ENCODE results near the gene HDAC8.

Gene HDAC8

DNA sequence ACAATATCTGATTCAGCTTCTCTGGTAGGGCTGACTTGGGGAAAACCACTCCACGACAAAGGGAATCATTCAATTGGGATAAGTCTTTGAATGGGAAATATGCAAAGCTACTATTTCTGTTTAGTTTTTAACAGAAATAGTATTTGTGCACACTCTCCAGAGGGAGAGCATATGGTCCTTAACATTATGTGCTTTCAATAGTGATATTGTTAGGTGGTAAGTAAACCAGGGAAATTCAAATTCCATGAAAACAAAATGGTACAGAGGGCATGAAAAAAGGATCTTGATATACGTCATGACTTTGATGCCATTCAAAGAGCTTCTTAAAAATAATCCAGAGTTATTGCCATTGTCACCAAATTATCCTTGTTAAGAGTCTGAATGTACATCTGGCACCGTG lies 219.9 kb downstream of the HDAC8 start:
- no peak for TF ChIP-seq ZFX (IDR thresholded peaks at IDR 0.05; ENCODE audit: borderline replicate concordance)
- no peak for TF ChIP-seq CTCF (IDR thresholded peaks at IDR 0.05)
- H3K27ac ChIP-seq: no peak overlapping the region

DNA sequence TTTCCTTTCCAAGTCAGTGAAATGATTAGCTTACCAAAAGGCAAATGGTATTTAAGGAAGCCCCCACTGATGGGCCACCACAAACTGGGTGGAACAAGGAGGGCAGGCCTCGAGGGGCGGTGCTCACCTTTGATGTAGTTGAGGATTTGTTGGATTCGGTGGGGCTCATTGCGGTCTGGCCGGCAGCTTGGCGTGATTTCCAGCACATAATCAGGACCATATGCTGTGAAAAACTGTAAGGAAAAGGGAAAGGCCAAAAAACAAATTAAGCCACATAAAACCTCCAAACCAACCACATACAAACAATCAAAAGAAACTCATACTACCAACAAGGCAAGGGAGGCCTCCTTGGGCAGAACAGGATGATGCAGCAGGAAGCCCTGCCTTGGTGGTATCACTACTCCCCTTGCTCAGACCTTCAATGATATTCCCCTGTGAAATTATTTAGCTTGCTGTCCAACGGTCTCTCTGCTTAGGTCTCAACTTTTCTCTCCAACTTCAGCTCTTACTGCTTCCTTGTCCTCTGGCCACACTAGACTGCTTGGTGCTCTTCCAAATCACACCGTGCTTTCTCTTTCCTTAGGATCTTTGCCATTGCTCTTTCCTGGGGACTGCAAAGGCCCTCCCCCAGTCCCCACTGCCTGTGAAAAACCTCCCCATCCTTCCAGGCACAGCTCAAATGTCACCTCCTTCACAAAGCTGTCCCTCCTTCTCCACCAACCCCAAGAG lies 220.9 kb downstream of the HDAC8 start:
- H3K27ac ChIP-seq: no peak overlapping the region
- TF ChIP-seq CTCF (IDR thresholded peaks at IDR 0.05): no peak
- no peak for TF ChIP-seq ZFX (IDR thresholded peaks at IDR 0.05; ENCODE audit: borderline replicate concordance)

GRCh38 chrX:72349190-72349589 lies 223.5 kb downstream of the HDAC8 start:
- TF ChIP-seq ZFX (IDR thresholded peaks at IDR 0.05; ENCODE audit: borderline replicate concordance) (no peak), CTCF (IDR thresholded peaks at IDR 0.05) (no peak)
- no peak overlapping the region for H3K27ac ChIP-seq

DNA sequence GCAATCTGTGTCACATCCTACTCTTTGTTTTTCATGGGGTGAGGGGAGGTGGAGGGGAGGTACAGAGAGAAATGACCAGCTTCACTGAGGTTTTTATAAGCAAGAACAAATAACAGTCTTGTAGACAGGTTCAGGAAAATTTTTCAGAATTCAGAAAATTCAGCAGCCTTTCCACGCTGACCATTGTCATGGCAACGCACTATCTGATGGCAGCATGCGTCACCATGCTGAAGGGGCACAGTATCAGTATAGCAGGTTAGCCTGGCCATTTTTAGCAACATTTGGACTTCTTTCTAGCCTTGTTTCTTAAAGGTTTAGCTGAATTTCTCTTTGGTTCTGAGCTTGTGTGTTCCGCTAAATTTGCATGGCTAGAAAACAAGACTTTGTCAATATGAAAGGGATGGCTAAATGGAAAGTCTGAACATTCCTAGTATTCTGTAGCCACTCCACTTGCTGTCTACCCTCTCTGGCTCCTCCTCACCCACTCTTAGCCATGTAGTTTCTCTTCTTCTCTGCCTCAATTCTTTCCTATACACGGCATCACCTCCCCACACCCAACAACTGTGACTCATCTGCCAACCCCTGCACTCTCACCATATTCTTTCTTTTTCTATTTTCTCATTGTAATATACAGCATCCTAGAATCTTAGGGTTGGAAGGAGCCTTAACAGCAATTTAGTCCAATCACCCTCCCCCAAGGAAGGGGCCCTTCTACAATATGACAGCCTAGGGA lies 224.2 kb downstream of the HDAC8 start:
- H3K27ac ChIP-seq: no peak overlapping the region
- TF ChIP-seq CTCF (IDR thresholded peaks at IDR 0.05) (no peak), ZFX (IDR thresholded peaks at IDR 0.05; ENCODE audit: borderline replicate concordance) (no peak)

DNA sequence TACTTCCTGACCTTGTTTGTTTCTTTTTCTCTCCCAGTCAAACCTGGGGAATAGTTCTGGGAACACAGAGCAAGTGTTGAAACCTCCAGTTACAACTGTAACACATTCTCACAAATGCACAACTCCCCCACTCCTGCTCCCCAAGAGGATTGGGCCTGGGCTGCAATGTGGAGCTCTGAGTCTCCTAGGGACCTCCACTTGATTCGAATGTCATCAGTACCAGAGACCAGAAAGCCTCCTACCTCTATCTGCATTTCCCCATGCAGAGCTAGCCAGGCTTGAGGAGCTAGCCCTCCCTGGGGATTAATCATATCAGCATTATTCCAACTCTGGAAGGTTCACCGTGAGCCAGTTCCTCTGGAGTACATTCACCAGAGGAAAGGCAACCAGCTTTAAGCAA lies 225.3 kb downstream of the HDAC8 start:
- no peak overlapping the region for H3K27ac ChIP-seq
- TF ChIP-seq CTCF (IDR thresholded peaks at IDR 0.05) (no peak), ZFX (IDR thresholded peaks at IDR 0.05; ENCODE audit: borderline replicate concordance) (no peak)

- TF ChIP-seq ZFX (IDR thresholded peaks at IDR 0.05; ENCODE audit: borderline replicate concordance) (no peak), CTCF (IDR thresholded peaks at IDR 0.05) (no peak)
Measured at GRCh38 chrX:72346302-72346949, 226.2 kb downstream of the HDAC8 start.

GRCh38 chrX:72340626-72341025 lies 232.0 kb downstream of the HDAC8 start:
- TF ChIP-seq CTCF (IDR thresholded peaks at IDR 0.05) (no peak), ZFX (IDR thresholded peaks at IDR 0.05; ENCODE audit: borderline replicate concordance) (no peak)
- H3K27ac ChIP-seq: no peak overlapping the region

More at GRCh38 chrX:72346302-72346949, 226.2 kb downstream of the HDAC8 start:
- H3K27ac ChIP-seq: no peak overlapping the region
